HepG2 (cell line): ENCODE results near the gene TAF8. TPM values are rescaled to one million over a fixed set of nuclear protein-coding genes. Genes with fewer than 3 reads are reported as not detected.

Experiments
- ATF1 ChIP-seq: IDR thresholded peaks from 2 replicates; pipeline ENCODE4 v1.6.1; 2016; ENCODE audit warnings: mild to moderate bottlenecking, control low read depth
- MEF2D ChIP-seq: sonication (generic); formaldehyde crosslinking; IDR thresholded peaks from 2 replicates; pipeline ENCODE4 v1.5.1; 2020; ENCODE audit warnings: mild to moderate bottlenecking, missing genetic modification reagents
- PHB2 ChIP-seq: fragments of 450-650 bp; IDR thresholded peaks from 2 replicates; pipeline ENCODE4 v1.6.1; 2018; ENCODE audit not compliant: partially characterized antibody
- POLR2A ChIP-seq, 2 experiments: IDR thresholded peaks; 2 replicates each; pipeline ENCODE4 v1.6.1; 2011; ENCODE audit warnings: low read depth in 2 of 2, low read length in 2 of 2, mild to moderate bottlenecking in 1 of 2, moderate library complexity in 1 of 2; ENCODE audit not compliant: insufficient read depth in 1 of 2
- RXRA ChIP-seq: sonication (generic); formaldehyde crosslinking; IDR thresholded peaks from 2 replicates; pipeline ENCODE4 v1.5.1; 2020; ENCODE audit warnings: missing genetic modification reagents
- SMYD3 ChIP-seq: sonication (generic); formaldehyde crosslinking; IDR thresholded peaks from 2 replicates; pipeline ENCODE4 v1.8.1; 2023; ENCODE audit warnings: mild to moderate bottlenecking, missing genetic modification reagents
- SNAI1 ChIP-seq: sonication (generic); formaldehyde crosslinking; IDR thresholded peaks from 2 replicates; pipeline ENCODE4 v1.5.0; 2020; ENCODE audit warnings: mild to moderate bottlenecking, missing genetic modification reagents, borderline replicate concordance
- SOX6 ChIP-seq, 2 experiments: fragments of 450-650 bp in 1 of 2; sonication (generic) in 1 of 2; formaldehyde crosslinking in 1 of 2; IDR thresholded peaks; 2 replicates each; pipeline versions ENCODE4 v1.4.0 to v1.6.1; 2017 to 2020; ENCODE audit warnings: antibody characterized with exemption in 1 of 2, mild to moderate bottlenecking in 1 of 2, missing genetic modification reagents in 1 of 2
- TBX2 ChIP-seq: sonication (generic); formaldehyde crosslinking; IDR thresholded peaks from 2 replicates; pipeline ENCODE4 v1.5.0; 2020; ENCODE audit warnings: missing genetic modification reagents, mild to moderate bottlenecking, borderline replicate concordance
- TSC22D2 ChIP-seq: sonication (generic); formaldehyde crosslinking; IDR thresholded peaks from 2 replicates; pipeline ENCODE4 v1.5.1; 2020; ENCODE audit warnings: missing genetic modification reagents, mild to moderate bottlenecking, borderline replicate concordance
- ZHX1 ChIP-seq: sonication (generic); formaldehyde crosslinking; IDR thresholded peaks from 2 replicates; pipeline ENCODE4 v1.8.1; 2022; ENCODE audit warnings: low read depth, mild to moderate bottlenecking, missing genetic modification reagents
- ZNF556 ChIP-seq: sonication (generic); formaldehyde crosslinking; IDR thresholded peaks from 2 replicates; pipeline ENCODE4 v1.4.0; 2020; ENCODE audit warnings: mild to moderate bottlenecking, missing genetic modification reagents, borderline replicate concordance
- ZNF589 ChIP-seq: sonication (generic); formaldehyde crosslinking; conservative IDR thresholded peaks from 2 replicates; pipeline ENCODE4 v1.8.0; 2022; ENCODE audit warnings: mild to moderate bottlenecking, moderate library complexity, missing genetic modification reagents
- ZNF724P ChIP-seq: sonication (generic); formaldehyde crosslinking; IDR thresholded peaks from 2 replicates; pipeline ENCODE4 v1.8.0; 2022; ENCODE audit warnings: missing genetic modification reagents, borderline replicate concordance
- ZZZ3 ChIP-seq: sonication (generic); formaldehyde crosslinking; IDR thresholded peaks from 2 replicates; pipeline ENCODE4 v1.4.0; 2020; ENCODE audit warnings: missing genetic modification reagents, mild to moderate bottlenecking, borderline replicate concordance
- polyA plus RNA-seq, 8 experiments: library from polyadenylated mRNA; depleted of rRNA in 3 of 8; stranded (reverse) in 7 of 8; unstranded in 1 of 8; fragments of >200 nt; fragmentation: Illumina TruSeq in 4 of 8; extraction: Trizol in 4 of 8; gene quantifications; 2 replicates each; pipeline versions ENCODE4 v1.2.1 to v1.2.3, GENCODE V29; 2011 to 2016; ENCODE audit warnings: low read depth in 4 of 8, missing spikeins in 1 of 8, mixed read lengths in 1 of 8; ENCODE audit not compliant: insufficient read depth in 1 of 8
- total RNA-seq, 5 experiments: library from RNA; depleted of rRNA; stranded (reverse); fragments of >200 nt; fragmentation: Illumina TruSeq; extraction: Trizol; gene quantifications; 2 replicates each; pipeline ENCODE4 v1.2.3, GENCODE V29; 2016; ENCODE audit warnings: low read depth in 1 of 5
- TF ChIP-seq, protein P1 (sequence below), 2 experiments: sonication (generic) in 1 of 2; formaldehyde crosslinking in 1 of 2; IDR thresholded peaks; 2 replicates each; pipeline versions ENCODE4 v1.4.0 to v1.6.1; 2018 to 2020; ENCODE audit warnings: missing genetic modification reagents in 2 of 2, borderline replicate concordance in 1 of 2, low read depth in 1 of 2, mild to moderate bottlenecking in 1 of 2, missing biosample characterization in 1 of 2
- TF ChIP-seq, protein P2 (sequence below): sonication (generic); formaldehyde crosslinking; IDR thresholded peaks from 2 replicates; pipeline ENCODE4 v1.4.0; 2020; ENCODE audit warnings: mild to moderate bottlenecking, missing genetic modification reagents, borderline replicate concordance

The TAF8 gene
- total and polyA plus RNA-seq, 2 of the 13 experiments (the other 11 are each of a cell fraction or from before 2014, with no cell fraction given), result 25.2 to 25.8 TPM

DNA sequence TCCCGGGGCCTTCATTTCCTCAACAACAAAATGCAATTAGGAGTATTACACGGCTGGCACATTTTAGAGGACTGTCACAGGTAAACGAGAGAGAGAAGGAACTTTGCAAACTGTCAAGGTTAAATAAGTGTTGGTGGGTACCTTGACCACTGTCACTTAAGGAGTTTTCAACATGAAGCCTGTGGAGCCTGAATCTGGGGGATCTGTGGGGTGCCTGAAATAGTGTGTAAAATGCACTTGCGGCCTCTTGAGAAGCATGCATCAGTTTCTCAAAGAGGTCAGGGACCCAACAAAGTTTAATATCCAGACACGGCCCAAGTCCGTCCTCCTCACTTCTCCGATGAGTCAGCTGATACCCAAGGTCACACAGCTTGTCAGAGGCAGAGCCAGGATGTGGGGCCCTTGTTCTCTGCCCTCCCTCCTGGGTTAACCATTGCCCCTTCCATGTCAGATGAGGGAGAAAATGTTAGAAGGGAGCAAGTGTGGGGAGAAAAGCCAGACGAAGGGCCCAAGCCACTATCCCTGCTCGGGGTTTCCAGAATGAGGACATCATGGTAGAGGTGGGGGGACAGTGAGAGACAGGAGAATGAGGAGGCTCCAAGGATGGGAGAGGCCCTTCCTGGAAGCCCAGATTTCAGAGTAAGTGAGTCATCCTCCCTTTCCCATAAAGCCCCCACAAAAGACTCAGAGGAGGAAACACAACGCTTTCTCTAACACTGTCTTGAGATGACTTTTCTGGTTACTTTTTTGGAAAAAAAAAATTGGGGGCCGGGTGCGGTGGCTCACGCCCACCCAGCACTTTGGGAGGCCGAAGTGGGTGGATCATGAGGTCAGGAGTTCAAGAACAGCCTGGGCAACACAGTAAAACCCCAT, 49.9 kb downstream of the TAF8 start (continued):
- TF ChIP-seq PHB2 (no peak), RXRA (no peak; the same call in 1 of the 2 replicates), ZNF724P (CRISPR knock-in tag) (no peak), TBX2 (no peak; the same call in 1 of the 2 replicates), TSC22D2 (no peak), SMYD3 (CRISPR knock-in tag) (no peak), SOX6 (IDR thresholded peaks at IDR 0.05) (no peak), SOX6 (CRISPR knock-in tag; IDR thresholded peaks at IDR 0.05) (peak; percentile 21; the same call in 1 of the 2 replicates), MEF2D (CRISPR knock-in tag) (no peak), ZHX1 (no peak), ATF1 (CRISPR knock-in tag) (no peak), ZNF556 (CRISPR knock-in tag) (no peak), ZNF589 (CRISPR knock-in tag) (no peak), SNAI1 (CRISPR knock-in tag) (no peak), POLR2A (IDR thresholded peaks at IDR 0.05; ENCODE audit: insufficient read depth in 1 of 2, low read depth in 2 of 2, low read length in 2 of 2) (no peak), ZZZ3 (no peak)
- TF ChIP-seq, protein P1, sequence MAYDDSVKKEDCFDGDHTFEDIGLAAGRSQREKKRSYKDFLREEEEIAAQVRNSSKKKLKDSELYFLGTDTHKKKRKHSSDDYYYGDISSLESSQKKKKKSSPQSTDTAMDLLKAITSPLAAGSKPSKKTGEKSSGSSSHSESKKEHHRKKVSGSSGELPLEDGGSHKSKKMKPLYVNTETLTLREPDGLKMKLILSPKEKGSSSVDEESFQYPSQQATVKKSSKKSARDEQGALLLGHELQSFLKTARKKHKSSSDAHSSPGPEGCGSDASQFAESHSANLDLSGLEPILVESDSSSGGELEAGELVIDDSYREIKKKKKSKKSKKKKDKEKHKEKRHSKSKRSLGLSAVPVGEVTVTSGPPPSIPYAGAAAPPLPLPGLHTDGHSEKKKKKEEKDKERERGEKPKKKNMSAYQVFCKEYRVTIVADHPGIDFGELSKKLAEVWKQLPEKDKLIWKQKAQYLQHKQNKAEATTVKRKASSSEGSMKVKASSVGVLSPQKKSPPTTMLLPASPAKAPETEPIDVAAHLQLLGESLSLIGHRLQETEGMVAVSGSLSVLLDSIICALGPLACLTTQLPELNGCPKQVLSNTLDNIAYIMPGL (CRISPR knock-in tag; IDR thresholded peaks at IDR 0.05; ENCODE audit: borderline replicate concordance in 1 of 2, low read depth in 1 of 2), result no peak
- TF ChIP-seq, protein P2, sequence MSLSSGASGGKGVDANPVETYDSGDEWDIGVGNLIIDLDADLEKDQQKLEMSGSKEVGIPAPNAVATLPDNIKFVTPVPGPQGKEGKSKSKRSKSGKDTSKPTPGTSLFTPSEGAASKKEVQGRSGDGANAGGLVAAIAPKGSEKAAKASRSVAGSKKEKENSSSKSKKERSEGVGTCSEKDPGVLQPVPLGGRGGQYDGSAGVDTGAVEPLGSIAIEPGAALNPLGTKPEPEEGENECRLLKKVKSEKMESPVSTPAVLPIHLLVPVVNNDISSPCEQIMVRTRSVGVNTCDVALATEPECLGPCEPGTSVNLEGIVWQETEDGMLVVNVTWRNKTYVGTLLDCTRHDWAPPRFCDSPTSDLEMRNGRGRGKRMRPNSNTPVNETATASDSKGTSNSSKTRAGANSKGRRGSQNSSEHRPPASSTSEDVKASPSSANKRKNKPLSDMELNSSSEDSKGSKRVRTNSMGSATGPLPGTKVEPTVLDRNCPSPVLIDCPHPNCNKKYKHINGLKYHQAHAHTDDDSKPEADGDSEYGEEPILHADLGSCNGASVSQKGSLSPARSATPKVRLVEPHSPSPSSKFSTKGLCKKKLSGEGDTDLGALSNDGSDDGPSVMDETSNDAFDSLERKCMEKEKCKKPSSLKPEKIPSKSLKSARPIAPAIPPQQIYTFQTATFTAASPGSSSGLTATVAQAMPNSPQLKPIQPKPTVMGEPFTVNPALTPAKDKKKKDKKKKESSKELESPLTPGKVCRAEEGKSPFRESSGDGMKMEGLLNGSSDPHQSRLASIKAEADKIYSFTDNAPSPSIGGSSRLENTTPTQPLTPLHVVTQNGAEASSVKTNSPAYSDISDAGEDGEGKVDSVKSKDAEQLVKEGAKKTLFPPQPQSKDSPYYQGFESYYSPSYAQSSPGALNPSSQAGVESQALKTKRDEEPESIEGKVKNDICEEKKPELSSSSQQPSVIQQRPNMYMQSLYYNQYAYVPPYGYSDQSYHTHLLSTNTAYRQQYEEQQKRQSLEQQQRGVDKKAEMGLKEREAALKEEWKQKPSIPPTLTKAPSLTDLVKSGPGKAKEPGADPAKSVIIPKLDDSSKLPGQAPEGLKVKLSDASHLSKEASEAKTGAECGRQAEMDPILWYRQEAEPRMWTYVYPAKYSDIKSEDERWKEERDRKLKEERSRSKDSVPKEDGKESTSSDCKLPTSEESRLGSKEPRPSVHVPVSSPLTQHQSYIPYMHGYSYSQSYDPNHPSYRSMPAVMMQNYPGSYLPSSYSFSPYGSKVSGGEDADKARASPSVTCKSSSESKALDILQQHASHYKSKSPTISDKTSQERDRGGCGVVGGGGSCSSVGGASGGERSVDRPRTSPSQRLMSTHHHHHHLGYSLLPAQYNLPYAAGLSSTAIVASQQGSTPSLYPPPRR (CRISPR knock-in tag), result no peak
